ENCODE data around the gene GBP4.
"Not testable (repeated sequence)": the region's sequence is repeated elsewhere in the genome, so short reads cannot be mapped to it uniquely, and the experiment has no call there.

The GBP4 gene, protein sequence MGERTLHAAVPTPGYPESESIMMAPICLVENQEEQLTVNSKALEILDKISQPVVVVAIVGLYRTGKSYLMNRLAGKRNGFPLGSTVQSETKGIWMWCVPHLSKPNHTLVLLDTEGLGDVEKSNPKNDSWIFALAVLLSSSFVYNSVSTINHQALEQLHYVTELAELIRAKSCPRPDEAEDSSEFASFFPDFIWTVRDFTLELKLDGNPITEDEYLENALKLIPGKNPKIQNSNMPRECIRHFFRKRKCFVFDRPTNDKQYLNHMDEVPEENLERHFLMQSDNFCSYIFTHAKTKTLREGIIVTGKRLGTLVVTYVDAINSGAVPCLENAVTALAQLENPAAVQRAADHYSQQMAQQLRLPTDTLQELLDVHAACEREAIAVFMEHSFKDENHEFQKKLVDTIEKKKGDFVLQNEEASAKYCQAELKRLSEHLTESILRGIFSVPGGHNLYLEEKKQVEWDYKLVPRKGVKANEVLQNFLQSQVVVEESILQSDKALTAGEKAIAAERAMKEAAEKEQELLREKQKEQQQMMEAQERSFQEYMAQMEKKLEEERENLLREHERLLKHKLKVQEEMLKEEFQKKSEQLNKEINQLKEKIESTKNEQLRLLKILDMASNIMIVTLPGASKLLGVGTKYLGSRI

GRCh38 chr1:89198491-89199072 lies at the start of gene GBP4:
GBP4 (minus strand) TSS chr1:89198942; CDS start chr1:89198834, 108 bp downstream.
- DNase-seq = no peak

DNA sequence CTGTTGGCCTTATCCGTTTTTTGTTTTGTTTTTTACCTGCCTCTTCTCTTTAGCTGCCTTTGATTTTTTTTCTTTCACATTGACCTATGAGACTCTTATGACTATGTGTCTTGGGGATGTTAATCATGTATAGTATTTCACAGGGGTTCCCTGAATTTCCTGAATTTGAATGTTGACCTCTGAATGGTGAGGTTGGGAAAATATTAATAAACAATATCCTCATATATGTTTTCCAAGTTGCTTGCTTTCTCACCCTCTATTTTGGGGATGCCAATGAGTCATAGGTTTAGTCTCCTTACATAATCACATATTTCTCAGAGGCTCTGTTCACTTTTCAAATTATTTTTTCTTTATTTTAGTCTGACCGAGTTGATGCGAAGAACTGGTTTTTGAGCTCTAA lies 44.3 kb upstream of the GBP4 start:
- DNase-seq = no peak

DNA sequence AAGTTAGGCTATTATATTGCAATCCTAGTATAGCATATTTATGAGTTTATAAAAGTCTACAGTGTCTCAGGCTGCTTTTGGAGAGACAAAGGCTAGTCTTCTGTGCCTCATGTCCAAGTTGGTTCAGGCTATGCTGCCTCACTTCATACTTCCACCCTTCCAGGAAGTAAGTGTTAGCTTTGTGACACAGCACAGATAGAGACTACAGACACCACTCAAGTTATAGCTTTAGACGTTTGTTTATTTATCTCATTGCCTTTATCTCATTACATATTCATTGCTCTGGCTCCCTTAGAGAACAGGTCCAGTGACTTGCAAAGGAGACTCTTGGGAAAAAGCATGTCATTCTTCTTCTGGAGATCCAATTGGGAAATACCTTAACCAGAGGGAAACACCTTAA lies 22.6 kb upstream of the GBP4 start:
- DNase-seq = no peak

DNA sequence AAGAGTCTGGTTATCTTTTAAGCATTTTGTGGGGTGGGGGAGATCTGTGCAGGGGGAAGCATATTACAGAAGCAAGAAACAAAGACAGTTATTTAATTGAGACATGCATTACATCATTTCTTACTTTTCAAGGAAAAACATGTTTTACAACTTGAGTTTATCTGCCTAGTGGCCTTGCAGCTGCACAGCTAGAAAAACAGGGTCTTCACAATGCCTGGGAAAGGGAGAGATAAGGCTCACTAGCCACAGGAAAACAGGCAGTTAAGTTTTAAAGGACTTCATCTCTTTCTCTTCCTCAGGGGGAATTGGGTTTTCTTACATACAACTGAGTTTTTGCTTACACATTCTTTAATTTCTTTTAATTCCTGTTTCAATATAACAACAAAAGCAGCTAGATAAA lies 21.1 kb upstream of the GBP4 start:
- not testable (repeated sequence) for DNase-seq

GRCh38 chr1:89218941-89219340 lies 20.2 kb upstream of the GBP4 start:
- not testable (repeated sequence) for DNase-seq

DNA sequence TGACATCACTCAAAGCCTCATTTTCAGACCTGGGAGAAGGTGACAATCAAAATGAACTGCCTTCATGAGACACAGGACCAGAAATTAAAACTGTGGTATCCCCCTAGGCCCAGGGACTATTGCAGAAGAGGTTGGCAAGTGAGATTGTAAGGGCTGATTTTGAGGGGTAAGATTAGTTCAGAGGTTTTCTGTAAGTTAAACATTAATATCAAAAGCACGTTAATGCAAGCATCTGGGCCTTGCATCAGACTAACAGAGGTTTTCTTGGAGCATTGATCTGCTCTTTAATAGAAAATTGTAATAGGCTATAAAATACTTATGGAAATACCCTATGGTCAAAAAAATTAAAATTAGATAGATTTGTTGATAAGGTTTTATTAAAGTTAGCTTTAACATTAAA lies 14.6 kb upstream of the GBP4 start:
- no peak for DNase-seq

GRCh38 chr1:89211035-89211634 lies 12.4 kb upstream of the GBP4 start:
- DNase-seq = no peak

GRCh38 chr1:89206373-89206772 lies 7.6 kb upstream of the GBP4 start:
- DNase-seq = no peak

GRCh38 chr1:89203166-89203565 lies 4.4 kb upstream of the GBP4 start:
- peak; percentile 78 for DNase-seq

- no peak for DNase-seq
Measured at GRCh38 chr1:89201106-89201794, 2.5 kb upstream of the GBP4 start.

GRCh38 chr1:89200663-89201062 lies 1.9 kb upstream of the GBP4 start:
- peak; percentile 51 for DNase-seq

DNA sequence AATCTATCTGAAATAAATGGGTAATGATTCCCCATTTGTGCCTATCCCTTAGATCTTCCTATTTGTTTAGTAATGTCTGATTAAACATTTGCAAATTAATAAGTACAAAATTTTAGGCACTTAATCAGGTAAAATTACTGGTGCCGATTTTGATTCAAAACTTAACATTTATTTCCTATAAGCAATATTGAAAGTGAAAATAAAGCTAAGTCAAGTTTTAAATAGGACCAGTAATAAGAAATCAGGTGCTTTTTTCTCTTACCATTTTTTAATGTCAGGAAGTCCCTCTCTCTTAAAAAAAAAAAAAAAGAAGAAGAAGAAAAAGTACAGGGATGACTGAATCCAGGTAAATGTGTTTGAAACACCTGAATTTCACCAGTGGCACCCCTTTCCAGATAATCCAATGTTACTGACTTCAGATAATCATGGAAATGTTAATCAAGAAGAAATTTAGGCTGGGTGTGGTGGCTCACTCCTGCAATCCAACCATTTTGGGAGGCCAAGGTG lies 836 bp upstream of the GBP4 start:
- DNase-seq = no peak

DNA sequence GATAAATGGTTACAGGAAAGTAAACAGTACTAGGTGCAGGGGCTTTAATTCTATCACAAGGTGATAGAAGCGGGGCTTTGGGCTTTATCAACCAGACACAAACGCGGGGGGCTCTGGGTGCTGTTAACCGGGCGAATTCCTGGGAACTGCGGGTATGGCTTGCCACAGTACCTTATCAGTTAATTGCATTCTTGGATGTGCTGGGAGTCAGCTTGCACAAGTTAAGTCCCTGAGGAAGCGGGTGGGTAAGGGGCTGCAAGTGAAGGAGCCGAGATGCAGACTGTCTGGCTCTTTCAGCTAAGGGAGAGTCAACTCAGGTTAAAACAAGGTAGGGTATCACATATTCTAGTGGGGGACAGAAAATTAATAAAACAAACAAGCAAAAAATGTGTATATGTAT lies 661 bp downstream of the GBP4 start:
- DNase-seq = no peak

GRCh38 chr1:89195476-89195875 lies 3.3 kb downstream of the GBP4 start:
- DNase-seq = no peak

DNA sequence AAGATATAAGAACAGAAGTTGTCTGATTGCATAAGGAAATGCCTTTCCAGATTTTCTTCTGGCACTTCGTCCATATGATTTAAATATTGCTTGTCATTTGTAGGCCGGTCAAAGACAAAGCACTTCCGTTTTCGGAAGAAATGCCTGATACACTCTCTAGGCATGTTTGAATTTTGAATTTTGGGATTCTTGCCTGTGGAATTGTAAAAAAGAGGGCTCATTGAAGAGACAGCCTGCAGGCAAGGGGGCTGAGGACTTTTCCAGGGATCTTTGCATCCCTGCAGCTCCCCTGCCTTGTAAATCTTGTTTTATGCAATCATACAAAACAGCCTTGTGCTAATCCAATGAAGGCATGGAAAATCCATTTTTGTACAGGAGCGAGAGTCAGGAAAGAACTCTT lies 7.4 kb downstream of the GBP4 start:
- DNase-seq = no peak

DNA sequence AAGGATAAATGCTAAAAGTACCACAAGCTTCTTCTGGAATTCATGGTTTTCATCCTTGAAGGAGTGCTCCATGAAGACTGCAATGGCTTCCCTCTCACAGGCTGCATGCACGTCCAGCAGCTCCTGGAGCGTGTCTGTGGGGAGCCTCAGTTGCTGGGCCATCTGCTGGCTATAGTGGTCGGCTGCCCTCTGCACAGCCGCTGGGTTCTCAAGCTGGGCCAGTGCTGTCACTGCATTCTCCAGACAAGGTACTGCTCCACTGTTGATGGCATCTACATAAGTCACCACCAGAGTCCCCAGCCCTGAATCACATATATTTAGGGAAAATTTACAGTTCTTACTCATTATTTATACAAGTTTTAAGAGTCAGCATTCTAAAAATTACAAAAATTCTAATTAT lies 8.7 kb downstream of the GBP4 start:
- no peak for DNase-seq

- DNase-seq = peak; percentile 19
Measured at GRCh38 chr1:89179343-89179742, 19.4 kb downstream of the GBP4 start.

DNA sequence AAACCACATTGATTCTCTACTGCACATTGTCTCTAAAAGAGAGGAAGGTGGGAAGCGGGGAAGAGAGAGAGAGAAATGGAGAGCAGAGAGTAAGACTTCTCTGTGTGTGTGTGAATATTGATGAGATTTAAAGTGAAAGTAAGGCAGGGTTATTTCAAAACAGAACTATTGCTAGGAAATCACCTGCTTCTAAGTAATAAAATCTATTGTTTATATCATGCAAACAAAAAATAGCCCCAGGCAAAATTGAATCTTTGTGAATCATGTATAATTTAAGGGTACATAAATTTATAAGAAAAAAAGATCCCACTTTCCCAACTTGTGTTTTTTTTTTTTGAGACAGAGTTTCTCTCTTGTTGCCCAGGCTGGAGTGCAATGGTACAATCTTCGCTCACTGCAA lies 21.8 kb downstream of the GBP4 start:
- DNase-seq = no peak

GRCh38 chr1:89175601-89176256 lies 23.0 kb downstream of the GBP4 start, which contains the start of gene GBP7:
GBP7 (minus strand) TSS chr1:89176003; CDS start chr1:89171935, 4,068 bp downstream.
- DNase-seq = no peak

DNA sequence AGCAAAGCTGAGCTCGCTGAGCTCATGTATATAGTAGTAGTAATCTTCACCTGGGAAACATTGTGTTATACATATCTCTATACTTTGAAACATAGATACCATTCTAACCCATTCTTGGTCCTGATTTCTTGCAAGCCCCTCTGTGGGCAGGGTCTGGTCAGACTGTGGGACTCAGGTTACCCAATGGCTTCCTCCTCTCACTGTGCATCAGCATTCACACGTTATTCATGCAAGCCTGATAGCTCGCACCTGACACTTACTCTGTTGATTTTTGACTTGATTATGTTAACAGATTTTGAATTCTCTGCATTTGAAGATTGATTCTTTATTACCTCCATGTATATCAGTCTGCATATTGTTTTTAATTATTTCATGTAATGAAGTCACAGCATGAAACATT lies 24.3 kb downstream of the GBP4 start:
- DNase-seq = no peak

DNA sequence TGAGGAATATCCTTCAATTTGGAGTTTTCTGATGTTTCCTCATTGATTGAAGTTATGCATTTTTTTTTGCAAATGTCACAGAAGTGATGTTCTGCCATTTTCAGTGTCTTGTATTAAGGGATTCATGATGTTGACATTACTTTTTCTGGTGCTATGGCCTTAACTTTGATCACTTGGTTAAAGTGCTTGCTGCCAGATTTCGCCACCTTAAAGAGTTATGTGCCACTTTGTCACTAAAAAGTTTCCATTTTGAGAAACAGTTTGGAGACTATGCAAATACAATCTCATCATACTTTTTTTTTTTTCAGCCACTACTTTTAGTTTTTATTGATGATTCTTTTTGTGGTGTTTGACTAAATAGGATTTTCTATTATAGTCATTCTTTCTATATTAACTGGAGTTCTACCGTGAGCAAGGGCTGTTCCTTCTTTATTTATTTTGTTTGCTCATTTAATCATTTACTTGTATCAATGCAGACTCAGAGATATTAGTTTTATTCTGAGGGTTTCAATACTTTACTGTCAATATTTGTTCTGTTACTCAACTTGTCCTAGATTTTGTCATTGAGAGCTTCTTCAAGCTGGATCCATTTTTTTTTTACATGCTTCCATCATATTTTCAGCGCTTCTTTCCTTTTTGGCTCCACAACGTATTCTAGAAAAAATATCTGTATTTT lies 26.1 kb downstream of the GBP4 start:
- no peak for DNase-seq

DNA sequence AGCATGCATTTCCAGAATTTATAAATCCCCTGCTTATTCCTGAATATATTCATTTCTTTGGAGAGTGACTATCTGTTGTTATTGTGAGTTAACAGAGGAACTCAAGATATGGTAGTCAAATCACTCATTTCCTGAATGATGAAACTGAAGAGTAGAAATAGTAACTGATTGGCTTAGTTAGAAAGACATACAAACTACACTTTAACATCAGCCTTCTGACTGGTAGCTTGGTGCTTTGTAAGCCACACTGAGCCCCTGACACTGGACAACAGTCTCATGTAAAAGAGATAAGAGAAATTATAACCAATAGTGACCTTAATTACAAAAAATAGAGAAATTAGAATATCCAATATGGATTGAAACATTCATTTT lies 27.7 kb downstream of the GBP4 start:
- DNase-seq = no peak
